Measurements from ENCODE around the gene MBP. TPM values are rescaled to one million over a fixed set of nuclear protein-coding genes. Genes with fewer than 3 reads are reported as not detected.

Gene MBP
- total RNA-seq, 1 experiment from 2014 or later = not detected

DNA sequence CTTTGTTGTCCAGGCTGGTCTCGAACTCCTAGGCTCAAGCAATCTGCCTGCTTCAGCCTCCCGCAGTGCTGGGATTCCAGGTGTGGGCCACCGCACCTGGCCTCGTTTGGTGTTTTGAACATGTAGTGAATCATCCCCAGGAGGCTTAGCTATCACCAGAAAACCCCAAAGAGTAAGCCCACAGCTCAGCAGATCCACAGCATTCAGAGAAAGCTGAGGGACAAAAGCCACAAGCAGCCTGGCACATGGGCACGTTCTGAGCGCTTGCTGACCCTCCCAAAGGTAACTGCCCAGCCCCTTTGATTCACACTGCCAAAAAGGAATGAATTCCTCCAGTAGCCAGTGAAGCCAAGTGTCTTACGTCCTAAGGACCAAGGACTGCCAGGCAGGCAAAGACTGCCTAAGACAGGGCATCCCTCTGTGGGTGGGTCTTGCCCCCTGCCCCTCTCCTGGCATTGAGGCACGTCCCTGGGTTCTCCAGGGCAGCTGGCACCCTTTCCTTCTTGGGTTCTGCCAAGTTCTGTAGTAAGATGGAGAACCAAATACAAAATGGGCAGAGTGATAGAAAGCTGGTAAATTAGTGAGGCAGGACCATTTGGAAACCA, 31.7 kb downstream of the MBP start:
- peak; percentile 18 for DNase-seq (ENCODE audit: low spot score)

DNA sequence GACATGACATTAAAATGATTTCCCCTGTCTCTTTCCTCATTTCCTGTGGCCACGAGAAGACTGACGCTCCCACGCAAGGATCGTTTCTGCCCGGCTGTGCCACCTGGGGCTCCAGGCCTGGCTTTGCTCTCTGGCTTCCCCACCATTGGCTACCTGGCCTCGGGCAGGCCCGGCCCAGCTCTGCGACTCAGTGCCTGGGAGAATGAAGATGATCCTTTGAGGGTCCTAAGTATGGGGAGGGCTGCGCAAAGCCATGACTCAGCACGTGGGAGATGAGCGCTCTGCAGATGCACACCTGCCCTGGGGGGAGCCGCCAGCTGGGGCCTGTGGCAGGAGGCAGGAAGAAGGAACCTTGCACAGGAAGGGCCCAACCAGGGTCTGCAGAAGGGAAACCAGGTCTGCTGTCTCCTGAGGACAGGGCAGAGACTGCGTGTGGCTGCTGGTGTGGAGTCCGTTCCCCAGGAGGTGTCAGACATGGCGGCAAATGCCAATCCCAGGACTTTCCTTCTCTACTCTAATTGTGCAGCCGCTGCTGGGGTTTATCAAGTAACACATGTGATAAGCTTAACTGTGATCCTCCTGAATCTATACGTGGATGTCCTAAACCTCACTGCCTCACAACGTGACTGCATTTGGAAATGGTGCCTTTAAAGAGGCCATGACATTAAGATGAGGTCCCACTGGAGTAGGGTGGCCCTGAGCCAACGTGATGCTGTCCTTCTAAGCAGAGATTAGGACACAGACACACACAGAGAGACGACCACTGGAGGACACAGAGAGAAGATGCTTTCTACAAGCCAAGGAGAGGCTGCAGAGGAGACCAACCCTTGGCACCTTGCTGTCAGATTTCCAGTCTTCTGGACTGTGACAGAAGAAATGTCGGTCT, 32.9 kb downstream of the MBP start:
- DNase-seq (ENCODE audit: low spot score) = no peak

- DNase-seq (ENCODE audit: low spot score) = no peak
Measured at GRCh38 chr18:77098538-77099174, 33.9 kb downstream of the MBP start.

DNA sequence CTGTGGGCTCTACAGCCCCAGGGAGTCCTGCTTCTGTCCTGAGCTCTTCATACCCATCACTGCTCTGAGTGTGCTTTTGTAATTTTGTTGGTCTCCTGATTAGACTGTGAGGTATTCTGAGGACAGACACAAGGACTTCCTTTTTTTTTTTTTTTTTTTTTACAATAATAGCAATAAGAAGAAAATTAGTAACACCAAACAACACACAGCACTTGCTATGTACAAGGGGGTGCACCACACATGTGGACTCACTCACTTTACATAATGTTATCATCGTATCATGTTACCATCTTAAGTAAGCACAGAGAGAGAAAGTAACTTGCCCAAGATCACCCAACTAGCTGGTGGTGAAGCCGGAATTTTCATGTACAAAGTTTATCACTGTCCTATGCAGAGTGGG, 34.6 kb downstream of the MBP start:
- no peak for DNase-seq (ENCODE audit: low spot score)

DNA sequence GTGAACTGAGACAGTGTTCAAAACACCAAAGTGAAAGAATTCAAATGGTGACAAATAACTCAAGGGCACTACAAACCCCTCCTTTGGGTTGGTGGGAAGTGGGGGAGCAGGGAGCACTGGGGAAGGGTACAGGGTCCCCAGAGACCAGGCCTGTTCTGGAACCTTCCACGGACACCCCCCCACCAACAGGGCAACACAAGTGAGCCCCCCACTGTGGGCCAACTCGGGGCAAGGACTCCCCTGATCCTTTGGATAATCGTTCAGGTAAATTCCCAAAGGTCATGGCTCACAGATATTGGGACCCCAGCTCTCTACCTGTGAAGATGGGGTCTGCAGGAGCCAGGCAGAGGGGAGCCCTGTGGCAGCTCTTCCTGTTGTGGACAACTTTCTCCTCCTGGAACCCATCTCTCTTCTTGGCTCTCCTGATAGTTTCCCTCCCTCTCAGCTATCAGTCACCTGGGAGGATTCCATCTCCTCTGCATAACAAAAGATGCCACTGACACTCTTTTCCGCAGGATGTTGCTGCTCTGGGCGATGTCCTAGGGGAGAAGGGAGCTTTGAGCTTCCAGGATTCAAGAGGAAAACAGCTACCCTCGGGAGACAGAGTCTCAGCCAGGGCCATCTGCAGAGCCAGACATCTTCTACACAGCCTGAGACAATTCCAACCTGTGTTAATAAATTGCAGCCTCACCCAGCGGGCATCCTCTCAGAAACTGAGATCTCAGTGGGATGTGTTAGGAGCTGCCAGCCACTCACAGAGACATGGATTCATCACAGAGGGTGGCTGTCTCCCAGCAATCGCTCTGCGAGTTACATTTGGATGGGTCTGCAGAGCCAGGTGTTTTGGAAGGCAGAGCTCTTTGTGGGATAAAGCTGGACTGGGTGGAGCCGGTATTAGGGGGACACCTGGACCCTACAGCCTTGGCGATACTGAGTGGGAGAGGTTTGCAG, 35.4 kb downstream of the MBP start:
- no peak for DNase-seq (ENCODE audit: low spot score)

GRCh38 chr18:77095391-77096371, 36.9 kb downstream of the MBP start:
- DNase-seq (ENCODE audit: low spot score) = no peak

GRCh38 chr18:77093586-77093985, 39.0 kb downstream of the MBP start:
- no peak for DNase-seq (ENCODE audit: low spot score)

DNA sequence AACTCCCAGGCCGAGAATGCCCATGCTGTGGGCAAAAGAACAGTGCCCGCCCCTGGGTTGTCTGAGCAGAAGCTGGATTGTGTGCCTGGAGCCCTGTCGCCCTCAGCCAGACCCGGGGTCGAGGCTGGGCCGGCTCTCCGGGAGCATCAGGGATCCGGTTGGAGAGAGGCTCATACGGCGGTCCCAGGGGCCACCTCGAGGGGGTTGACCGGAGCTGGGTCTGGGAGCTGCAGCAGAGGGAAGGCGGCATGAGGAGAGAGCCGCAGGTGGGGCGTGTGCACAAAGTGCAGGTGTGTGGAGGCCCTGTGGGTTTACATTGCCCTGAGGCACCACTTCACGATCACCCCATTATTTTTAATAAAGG, 39.5 kb downstream of the MBP start:
- no peak for DNase-seq (ENCODE audit: low spot score)

- DNase-seq (ENCODE audit: low spot score) = no peak
Measured at GRCh38 chr18:77092104-77093066, 40.2 kb downstream of the MBP start.

DNA sequence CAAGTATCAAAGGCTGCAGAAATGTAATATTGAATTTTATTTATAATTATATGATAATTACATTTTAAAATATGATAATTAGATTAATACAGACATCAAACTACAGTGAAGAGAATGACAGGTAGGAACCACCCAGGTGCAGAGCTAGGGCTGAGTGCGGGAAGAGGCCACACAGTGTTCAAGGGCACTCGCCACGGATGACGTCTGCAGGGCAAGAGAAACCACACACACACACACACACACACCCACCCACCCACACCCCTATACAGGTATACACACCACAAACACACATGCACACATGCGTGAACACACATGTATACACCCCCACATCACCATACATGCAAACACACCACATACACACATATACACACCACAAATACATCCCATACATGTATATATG, 41.2 kb downstream of the MBP start:
- DNase-seq (ENCODE audit: low spot score) = no peak

GRCh38 chr18:77090546-77091174, 41.9 kb downstream of the MBP start:
- no peak for DNase-seq (ENCODE audit: low spot score)

GRCh38 chr18:77089723-77090285, 42.8 kb downstream of the MBP start:
- DNase-seq (ENCODE audit: low spot score) = no peak

- no peak for DNase-seq (ENCODE audit: low spot score)
Measured at GRCh38 chr18:77088963-77089722, 43.4 kb downstream of the MBP start.

- DNase-seq (ENCODE audit: low spot score) = no peak
Measured at GRCh38 chr18:77087393-77088141, 45.0 kb downstream of the MBP start.

DNA sequence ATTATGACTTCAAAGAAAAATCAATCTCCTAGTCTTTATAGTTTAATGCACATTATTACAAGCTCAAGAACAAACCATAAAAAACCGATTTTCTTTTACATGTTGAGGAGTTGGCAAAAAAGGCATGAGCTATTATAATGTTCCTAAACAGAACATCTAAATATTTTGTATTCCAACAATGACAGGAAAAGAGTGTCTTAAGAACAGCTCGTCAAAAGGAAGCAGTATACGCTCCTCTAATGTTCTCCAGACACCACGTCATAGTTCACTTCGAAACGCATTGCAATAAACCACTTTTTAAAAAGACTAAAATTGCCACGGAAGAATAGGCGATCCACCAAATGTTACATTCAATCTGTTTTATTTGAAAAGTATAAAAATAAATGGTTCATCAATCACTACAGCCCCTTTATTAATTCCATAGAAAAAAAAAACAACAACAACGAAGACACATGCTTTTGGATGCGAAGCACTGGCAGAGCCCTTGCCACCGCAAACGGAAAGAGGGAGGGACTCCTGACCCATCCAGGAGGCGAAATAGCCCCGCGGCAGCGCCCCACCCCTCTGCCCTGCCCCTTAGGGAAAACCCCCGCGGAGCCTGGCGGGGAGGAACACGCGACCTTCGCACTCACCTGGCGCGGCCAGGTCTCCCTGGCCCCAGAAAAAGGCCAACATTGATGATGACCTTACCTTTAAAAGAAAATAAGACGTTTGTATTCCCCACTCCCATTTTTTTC, 45.8 kb downstream of the MBP start:
- DNase-seq (ENCODE audit: low spot score) = no peak

GRCh38 chr18:77086034-77086433, 46.5 kb downstream of the MBP start:
- no peak for DNase-seq (ENCODE audit: low spot score)
